SK-N-SH (cell line): ENCODE data around the gene MYH6. TPM values are rescaled to one million over a fixed set of nuclear protein-coding genes. Genes with fewer than 3 reads are reported as not detected.
A peak's percentile ranks its signal among the peaks of the same experiment; 100 is the strongest.

Experiments used
- CTCF ChIA-PET: fragments of 300-600, 350-600 bp; formaldehyde crosslinking; extraction: SDS; loops from one replicate; lab custom pipeline; 2021; lab: Yijun Ruan, JAX
- POLR2A ChIA-PET: fragments of 350-600 bp; sonication (Branson Sonifier 250); formaldehyde crosslinking; extraction: SDS; loops from one replicate; lab custom pipeline; 2020; ENCODE audit warnings: antibody characterized with exemption, inconsistent platforms; lab: Yijun Ruan, JAX
- DNase-seq: peaks from one replicate; pipeline ENCODE4 v3.0.0; 2012
- H2AFZ ChIP-seq: fragments of 200-600 bp; sonication (generic); 2 replicates; pipeline ENCODE4 v1.8.1; 2016; ENCODE audit warnings: antibody characterized with exemption, mild to moderate bottlenecking, low read depth
- H3F3A ChIP-seq: fragments of 200-600 bp; sonication (generic); replicated peaks from 2 replicates; pipeline ENCODE3; 2016; ENCODE audit warnings: antibody characterized with exemption, mild to moderate bottlenecking; ENCODE audit not compliant: insufficient read depth
- H3K27ac ChIP-seq, 2 experiments: fragments of 200-500 bp in 1 of 2; fragments of 200-600 bp in 1 of 2; sonication (Bioruptor generic) in 1 of 2; sonication (generic), shearing (Covaris generic) in 1 of 2; 2 replicates each; pipeline versions ENCODE4 v1.5.1 to v1.6.1; 2014 to 2016; ENCODE audit warnings: low read depth in 2 of 2, inconsistent platforms in 1 of 2, low read length in 1 of 2, mild to moderate bottlenecking in 1 of 2, mixed read lengths in 1 of 2
- H3K27me3 ChIP-seq: fragments of 200-600 bp; sonication (generic), shearing (Covaris generic); 2 replicates; pipeline ENCODE4 v1.6.1; 2016; ENCODE audit warnings: mixed run types; ENCODE audit not compliant: insufficient read depth
- H3K36me3 ChIP-seq, 2 experiments: fragments of 200-500 bp in 1 of 2; fragments of 200-600 bp in 1 of 2; sonication (Bioruptor generic) in 1 of 2; sonication (generic) in 1 of 2; replicated peaks in 1 of 2; 2 replicates each; pipeline versions ENCODE3 to v1.5.1; 2014 to 2016; ENCODE audit warnings: low read length in 1 of 2, mild to moderate bottlenecking in 1 of 2; ENCODE audit not compliant: insufficient read depth in 2 of 2, control insufficient read depth in 1 of 2
- H3K4me1 ChIP-seq, 2 experiments: fragments of 200-500 bp in 1 of 2; fragments of 200-600 bp in 1 of 2; sonication (Bioruptor generic) in 1 of 2; sonication (generic), shearing (Covaris generic) in 1 of 2; 2 replicates each; pipeline versions ENCODE4 v1.5.1 to v1.6.1; 2014 to 2016; ENCODE audit warnings: low read depth in 1 of 2, low read length in 1 of 2, mixed run types in 1 of 2; ENCODE audit not compliant: insufficient read depth in 2 of 2, control insufficient read depth in 1 of 2
- H3K4me2 ChIP-seq: fragments of 200-600 bp; sonication (generic), shearing (Covaris generic); 2 replicates; pipeline ENCODE4 v1.6.1; 2017; ENCODE audit warnings: mixed run types
- H3K4me3 ChIP-seq, 2 experiments: fragments of 200-500 bp in 1 of 2; fragments of 200-600 bp in 1 of 2; sonication (Bioruptor generic) in 1 of 2; sonication (generic), shearing (Covaris generic) in 1 of 2; 2 replicates each; pipeline versions ENCODE4 v1.5.1 to v1.8.1; 2014 to 2016; ENCODE audit warnings: low read depth in 2 of 2, inconsistent platforms in 1 of 2, low read length in 1 of 2, mild to moderate bottlenecking in 1 of 2, mixed read lengths in 1 of 2, moderate library complexity in 1 of 2
- H3K79me2 ChIP-seq: fragments of 200-600 bp; sonication (generic); 2 replicates; pipeline ENCODE4 v1.8.1; 2017; ENCODE audit warnings: mild to moderate bottlenecking; ENCODE audit not compliant: insufficient read depth
- H3K9ac ChIP-seq: fragments of 200-600 bp; sonication (generic); 2 replicates; pipeline ENCODE4 v1.6.1; 2017; ENCODE audit warnings: mixed run types
- H3K9me2 ChIP-seq: fragments of 200-600 bp; sonication (generic); 2 replicates; pipeline ENCODE4 v1.6.1; 2017; ENCODE audit warnings: mixed run types
- H3K9me3 ChIP-seq: fragments of 200-600 bp; sonication (generic); 2 replicates; pipeline ENCODE4 v1.6.1; 2017; ENCODE audit warnings: mixed run types, mild to moderate bottlenecking, moderate library complexity
- H4K20me1 ChIP-seq: fragments of 200-600 bp; sonication (generic); 2 replicates; pipeline ENCODE4 v1.6.1; 2017; ENCODE audit warnings: mild to moderate bottlenecking, mixed run types; ENCODE audit not compliant: insufficient read depth
- CHD2 ChIP-seq: fragments of 150-350 bp; IDR thresholded peaks from 2 replicates; pipeline ENCODE4 v1.6.1; 2018; ENCODE audit warnings: low read length; ENCODE audit not compliant: partially characterized antibody
- CTCF ChIP-seq: fragments of 200-600 bp; sonication (generic); IDR thresholded peaks from 2 replicates; pipeline ENCODE4 v1.6.1; 2017; ENCODE audit warnings: antibody characterized with exemption, mild to moderate bottlenecking, moderate library complexity
- ELF1 ChIP-seq: IDR thresholded peaks from 2 replicates; pipeline ENCODE4 v1.4.0; 2012
- EP300 ChIP-seq, 2 experiments: IDR thresholded peaks; 2 replicates each; pipeline versions ENCODE4 v1.4.0 to v1.6.1; 2012; ENCODE audit warnings: borderline replicate concordance in 1 of 2, low read depth in 1 of 2, low read length in 1 of 2
- FOXJ3 ChIP-seq: sonication (generic); formaldehyde crosslinking; IDR thresholded peaks from 2 replicates; pipeline ENCODE4 v1.5.1; 2020; ENCODE audit warnings: mild to moderate bottlenecking, missing genetic modification reagents
- FOXM1 ChIP-seq: IDR thresholded peaks from 2 replicates; pipeline ENCODE4 v1.4.0; 2012; ENCODE audit warnings: low read depth, mild to moderate bottlenecking
- JUND ChIP-seq: IDR thresholded peaks from 2 replicates; pipeline ENCODE4 v1.4.0; 2012
- MXI1 ChIP-seq: IDR thresholded peaks from 2 replicates; pipeline ENCODE4 v1.6.1; 2012; ENCODE audit warnings: mild to moderate bottlenecking, low read depth, low read length, improper control_type of control experiment
- NFIC ChIP-seq: IDR thresholded peaks from 2 replicates; pipeline ENCODE4 v1.4.0; 2012; ENCODE audit warnings: borderline replicate concordance
- RCOR1 ChIP-seq: fragments of 150-350 bp; IDR thresholded peaks from 2 replicates; pipeline ENCODE4 v1.6.1; 2017; ENCODE audit warnings: antibody characterized with exemption, low read length
- RXRA ChIP-seq: IDR thresholded peaks from 2 replicates; pipeline ENCODE4 v1.4.0; 2012; ENCODE audit warnings: low read depth, mild to moderate bottlenecking, borderline replicate concordance
- YY1 ChIP-seq: IDR thresholded peaks from 2 replicates; pipeline ENCODE4 v1.4.0; 2012; ENCODE audit warnings: low read depth, mild to moderate bottlenecking
- WGBS: methylation state at CpG from one replicate; pipeline ENCODE4 v1.1.6; 2017; ENCODE audit warnings: low lambda C conversion rate; 5-methylcytosine and 5-hydroxymethylcytosine counted together
- polyA plus RNA-seq, 3 experiments: library from polyadenylated mRNA; depleted of rRNA; stranded (reverse); fragments of >200 nt; gene quantifications; 2 replicates each; pipeline ENCODE4 v1.2.3, GENCODE V29; 2012
- TF ChIP-seq, protein P1 (sequence below): IDR thresholded peaks from 2 replicates; pipeline ENCODE4 v1.4.0; 2012; ENCODE audit warnings: low read depth
- TF ChIP-seq, protein P2 (sequence below): IDR thresholded peaks from 2 replicates; pipeline ENCODE4 v1.4.0; 2012; ENCODE audit warnings: low read depth, borderline replicate concordance
- TF ChIP-seq, protein P3 (sequence below): fragments of 150-350 bp; IDR thresholded peaks from 2 replicates; pipeline ENCODE4 v1.6.1; 2016; ENCODE audit warnings: mild to moderate bottlenecking, low read depth, low read length

The MYH6 gene
- polyA plus RNA-seq, 1 of the 3 experiments (the other 2 are of a cell fraction): not detected

GRCh38 chr14:23351681-23352505 lies 56.2 kb downstream of the MYH6 start:
- Histone ChIP-seq H3K4me1 (peaks cover 0 to 12% of the 10 kb centered on the region in 2 experiments; a peak in 1 of 4 replicates), H3K9me2 (no peaks in the 10 kb centered on the region), H3K4me3 (peak overlapping the region; percentile 81 to 82), H3K9ac (peak overlapping the region; percentile 49), H3K79me2 (no peaks in the 10 kb centered on the region)
- TF ChIP-seq, protein P1, sequence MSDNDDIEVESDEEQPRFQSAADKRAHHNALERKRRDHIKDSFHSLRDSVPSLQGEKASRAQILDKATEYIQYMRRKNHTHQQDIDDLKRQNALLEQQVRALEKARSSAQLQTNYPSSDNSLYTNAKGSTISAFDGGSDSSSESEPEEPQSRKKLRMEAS: peak; percentile 10; the same call in 1 of the 2 replicates
- TF ChIP-seq RCOR1: no peak
- TF ChIP-seq EP300 (IDR thresholded peaks at IDR 0.05; ENCODE audit: borderline replicate concordance in 1 of 2, low read depth in 1 of 2, low read length in 1 of 2): no peak
- TF ChIP-seq CHD2: no peak
- no peak for TF ChIP-seq FOXJ3 (CRISPR knock-in tag)
- TF ChIP-seq, protein P2, sequence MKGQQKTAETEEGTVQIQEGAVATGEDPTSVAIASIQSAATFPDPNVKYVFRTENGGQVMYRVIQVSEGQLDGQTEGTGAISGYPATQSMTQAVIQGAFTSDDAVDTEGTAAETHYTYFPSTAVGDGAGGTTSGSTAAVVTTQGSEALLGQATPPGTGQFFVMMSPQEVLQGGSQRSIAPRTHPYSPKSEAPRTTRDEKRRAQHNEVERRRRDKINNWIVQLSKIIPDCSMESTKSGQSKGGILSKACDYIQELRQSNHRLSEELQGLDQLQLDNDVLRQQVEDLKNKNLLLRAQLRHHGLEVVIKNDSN: no peak
- TF ChIP-seq YY1: no peak
- TF ChIP-seq FOXM1: no peak
- TF ChIP-seq, protein P3, sequence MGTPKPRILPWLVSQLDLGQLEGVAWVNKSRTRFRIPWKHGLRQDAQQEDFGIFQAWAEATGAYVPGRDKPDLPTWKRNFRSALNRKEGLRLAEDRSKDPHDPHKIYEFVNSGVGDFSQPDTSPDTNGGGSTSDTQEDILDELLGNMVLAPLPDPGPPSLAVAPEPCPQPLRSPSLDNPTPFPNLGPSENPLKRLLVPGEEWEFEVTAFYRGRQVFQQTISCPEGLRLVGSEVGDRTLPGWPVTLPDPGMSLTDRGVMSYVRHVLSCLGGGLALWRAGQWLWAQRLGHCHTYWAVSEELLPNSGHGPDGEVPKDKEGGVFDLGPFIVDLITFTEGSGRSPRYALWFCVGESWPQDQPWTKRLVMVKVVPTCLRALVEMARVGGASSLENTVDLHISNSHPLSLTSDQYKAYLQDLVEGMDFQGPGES: no peak
- peak; percentile 22 for TF ChIP-seq CTCF
- no peak for TF ChIP-seq ELF1
- TF ChIP-seq NFIC: no peak
- no peak for TF ChIP-seq JUND
- TF ChIP-seq RXRA: no peak
- TF ChIP-seq MXI1: peak; percentile 32
- TF ChIP-seq, all 33 proteins: peak for 3
- 22% methylated on average over 15 of the region's 61 CpGs for WGBS
- peak; percentile 93 for DNase-seq
- POLR2A ChIA-PET: interaction anchor here (0.6 to 4.1 kb wide), 7 partner anchors 9 to 128 kb away, joined by 3 to 45 read pairs (median 7); partner anchors contain the start of genes EFS and PABPN1
- H3K36me3 ChIP-seq: peaks cover 0 to 2% of the 10 kb centered on the region in 2 experiments
- CTCF ChIA-PET: interaction anchor here (0.6 to 4.0 kb wide), 15 partner anchors 9 to 532 kb away, joined by 3 to 30 read pairs (median 4); partner anchors contain the start of gene PABPN1
- H3K4me2 ChIP-seq: peak overlapping the region; percentile 96
- H3K9me3 ChIP-seq: no peaks in the 10 kb centered on the region
- peak overlapping the region; percentile 77; the same call in 1 of the 2 replicates for H2AFZ ChIP-seq
- H3K27me3 ChIP-seq: no peaks in the 10 kb centered on the region
- H3F3A ChIP-seq: no peaks in the 10 kb centered on the region
- H3K27ac ChIP-seq: peak overlapping the region in 1 of 2 experiments; percentile 92; a peak in 2 of 4 replicates
- no peaks in the 10 kb centered on the region for H4K20me1 ChIP-seq
